ENCODE measurements around the gene FERMT3.

Gene FERMT3

DNA sequence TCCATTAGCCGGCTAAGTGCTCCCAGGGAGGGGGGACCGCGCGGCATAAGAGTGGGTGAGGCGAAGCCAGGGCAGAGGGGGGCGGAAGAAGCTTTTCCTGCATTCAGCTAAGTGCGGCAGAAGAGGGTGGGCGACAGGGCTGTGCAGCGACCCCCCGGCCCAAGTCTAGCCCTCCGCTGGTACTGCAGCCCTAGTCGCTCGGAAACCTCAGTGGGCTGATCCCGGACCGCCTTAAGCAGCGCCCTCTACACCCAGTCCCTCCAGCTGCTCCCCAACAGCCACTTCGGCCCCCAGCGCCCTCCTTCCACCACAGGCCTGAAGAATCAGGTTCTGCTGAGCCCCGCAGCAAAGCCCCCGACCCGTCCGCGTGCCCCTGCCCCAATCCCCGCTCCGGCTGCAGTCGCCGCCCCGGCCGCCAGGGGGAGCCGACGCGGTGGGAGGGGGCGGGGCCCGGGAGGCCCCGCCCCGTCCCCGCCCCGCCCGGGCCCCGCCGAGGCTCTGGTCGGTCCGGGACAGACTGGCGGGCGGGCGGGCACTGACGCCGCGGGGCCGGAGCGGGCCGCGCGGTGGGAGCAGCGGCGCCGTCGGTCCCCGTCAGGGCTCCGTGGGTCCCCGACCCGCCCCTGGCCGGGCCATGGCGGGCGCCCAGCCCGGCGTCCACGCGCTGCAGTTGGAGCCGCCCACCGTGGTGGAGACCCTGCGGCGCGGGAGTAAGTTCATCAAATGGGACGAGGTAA is 44.7 kb downstream of the FERMT3 start, which contains the start of gene PLCB3:
TSS of gene PLCB3 (plus strand) at position 515 of the 737 bp plus-strand sequence. CDS start at position 635, 120 bp downstream.
- DNase-seq, result no peak

- DNase-seq, result no peak
These were observed 45.2 kb downstream of the FERMT3 start for GRCh38 chr11:64251753-64252002.

DNA sequence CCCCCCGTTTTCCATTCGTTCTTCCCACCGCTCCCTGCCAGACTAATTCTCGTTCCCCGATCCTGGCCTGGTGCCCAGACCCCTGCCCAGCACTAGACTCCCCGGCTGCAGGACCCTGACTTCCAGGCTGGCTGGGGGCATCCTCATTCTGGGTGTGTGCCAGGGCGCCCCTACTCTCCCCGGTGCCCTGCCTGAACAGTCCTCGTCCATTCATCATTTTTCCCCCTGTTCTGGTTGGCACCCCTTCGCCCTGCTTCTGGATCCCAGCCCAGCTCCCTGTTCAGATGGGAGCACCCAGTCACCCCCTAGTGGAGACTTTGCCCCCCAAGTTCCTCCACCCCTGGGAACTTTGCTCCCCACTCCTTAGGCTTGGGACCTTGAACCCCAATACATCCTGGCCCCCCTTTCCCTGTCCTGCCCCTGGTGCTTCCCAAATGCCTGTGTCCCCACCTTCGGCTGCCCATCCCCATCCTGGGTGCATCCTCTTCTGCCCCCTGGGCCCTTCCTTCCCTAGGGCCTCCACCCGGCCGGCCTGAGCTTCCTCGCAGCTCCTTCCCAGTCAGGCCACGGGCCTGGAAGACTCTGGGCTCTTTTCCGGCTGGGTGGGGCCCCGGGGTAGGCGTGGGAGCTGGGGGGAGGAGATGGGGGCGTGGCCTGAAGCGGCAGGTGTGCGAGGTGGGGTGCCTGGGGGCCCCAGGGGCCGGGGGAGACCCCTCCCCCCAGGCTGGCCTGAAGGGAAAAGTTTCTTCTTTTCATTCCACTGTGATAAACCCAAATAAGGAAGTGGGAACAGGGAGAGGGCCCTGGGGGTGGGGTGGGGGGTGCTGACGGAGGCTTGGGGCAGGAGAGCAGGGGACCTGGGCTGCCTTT is 45.7 kb downstream of the FERMT3 start:
- no peak for DNase-seq

GRCh38 chr11:64253043-64253442 is 46.5 kb downstream of the FERMT3 start:
- no peak for DNase-seq

- no peak for DNase-seq
These were observed 47.0 kb downstream of the FERMT3 start for GRCh38 chr11:64253481-64253880.

GRCh38 chr11:64254326-64254725 is 47.8 kb downstream of the FERMT3 start:
- DNase-seq, result no peak

GRCh38 chr11:64255135-64256128 is 48.9 kb downstream of the FERMT3 start:
- no peak for DNase-seq

- no peak for DNase-seq
These were observed 49.8 kb downstream of the FERMT3 start for GRCh38 chr11:64256300-64256699.

DNA sequence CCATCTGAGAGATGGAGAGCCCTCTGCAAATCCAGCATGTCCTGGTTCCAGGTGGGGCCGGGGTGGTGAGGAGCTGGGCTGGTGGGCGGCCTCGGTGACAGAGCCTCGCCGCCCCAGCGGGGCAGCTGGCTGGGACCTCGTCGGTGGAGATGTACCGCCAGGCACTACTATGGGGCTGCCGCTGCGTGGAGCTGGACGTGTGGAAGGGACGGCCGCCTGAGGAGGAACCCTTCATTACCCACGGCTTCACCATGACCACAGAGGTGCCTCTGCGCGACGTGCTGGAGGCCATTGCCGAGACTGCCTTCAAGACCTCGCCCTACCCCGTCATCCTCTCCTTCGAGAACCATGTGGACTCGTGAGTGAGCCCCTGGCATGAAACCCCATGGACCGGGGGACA is 51.8 kb downstream of the FERMT3 start:
- no peak for DNase-seq

DNA sequence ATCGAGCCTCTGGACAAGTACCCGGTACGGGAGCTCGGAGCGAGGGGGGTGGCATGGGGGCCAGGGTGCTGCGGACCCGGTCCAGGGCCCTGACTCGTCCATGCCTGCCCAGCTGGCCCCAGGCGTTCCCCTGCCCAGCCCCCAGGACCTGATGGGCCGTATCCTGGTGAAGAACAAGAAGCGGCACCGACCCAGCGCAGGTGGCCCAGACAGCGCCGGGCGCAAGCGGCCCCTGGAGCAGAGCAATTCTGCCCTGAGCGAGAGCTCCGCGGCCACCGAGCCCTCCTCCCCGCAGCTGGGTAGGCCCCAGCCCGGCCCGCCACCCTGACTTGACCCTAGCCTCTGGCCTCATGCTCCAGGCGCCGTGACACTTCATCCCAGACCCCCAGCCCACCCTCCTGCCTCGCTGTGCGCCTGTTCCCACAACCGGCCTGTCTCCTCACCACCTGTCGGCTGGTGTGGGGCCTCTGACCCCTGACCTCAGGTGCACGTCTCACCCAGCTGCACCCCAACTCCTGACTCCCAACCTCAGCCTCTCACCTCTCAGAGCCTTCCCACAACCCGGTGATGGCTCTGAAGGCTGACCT is 52.5 kb downstream of the FERMT3 start:
- no peak for DNase-seq

GRCh38 chr11:64259533-64260067 is 53.1 kb downstream of the FERMT3 start:
- no peak for DNase-seq

DNA sequence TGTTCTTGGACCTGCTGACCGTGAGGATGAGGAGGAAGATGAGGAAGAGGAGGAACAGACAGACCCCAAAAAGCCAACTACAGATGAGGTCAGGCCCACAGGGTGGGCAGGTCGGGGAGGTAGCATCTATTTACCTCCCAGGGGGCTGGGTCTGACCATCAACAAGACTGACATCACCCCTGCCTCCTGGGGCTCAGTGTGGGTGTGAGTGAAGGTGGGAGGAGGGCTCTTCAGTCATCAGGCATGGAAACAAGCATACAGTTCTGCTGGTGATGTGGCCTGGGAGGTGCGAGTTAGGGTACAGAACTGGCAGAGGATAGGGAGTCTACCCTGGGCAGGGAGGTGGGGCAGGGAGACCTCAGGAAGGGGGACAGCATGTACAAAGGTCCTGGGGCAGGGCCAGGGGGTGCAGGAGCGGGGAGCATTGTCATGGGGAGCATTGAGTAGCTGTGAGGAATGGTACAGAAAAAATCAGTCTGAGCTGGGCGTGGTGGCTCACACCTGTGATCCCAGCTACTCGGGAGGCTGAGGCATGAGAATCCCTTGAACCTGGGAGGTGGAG is 53.7 kb downstream of the FERMT3 start:
- DNase-seq, result no peak

GRCh38 chr11:64261556-64262080 is 55.1 kb downstream of the FERMT3 start:
- no peak for DNase-seq

DNA sequence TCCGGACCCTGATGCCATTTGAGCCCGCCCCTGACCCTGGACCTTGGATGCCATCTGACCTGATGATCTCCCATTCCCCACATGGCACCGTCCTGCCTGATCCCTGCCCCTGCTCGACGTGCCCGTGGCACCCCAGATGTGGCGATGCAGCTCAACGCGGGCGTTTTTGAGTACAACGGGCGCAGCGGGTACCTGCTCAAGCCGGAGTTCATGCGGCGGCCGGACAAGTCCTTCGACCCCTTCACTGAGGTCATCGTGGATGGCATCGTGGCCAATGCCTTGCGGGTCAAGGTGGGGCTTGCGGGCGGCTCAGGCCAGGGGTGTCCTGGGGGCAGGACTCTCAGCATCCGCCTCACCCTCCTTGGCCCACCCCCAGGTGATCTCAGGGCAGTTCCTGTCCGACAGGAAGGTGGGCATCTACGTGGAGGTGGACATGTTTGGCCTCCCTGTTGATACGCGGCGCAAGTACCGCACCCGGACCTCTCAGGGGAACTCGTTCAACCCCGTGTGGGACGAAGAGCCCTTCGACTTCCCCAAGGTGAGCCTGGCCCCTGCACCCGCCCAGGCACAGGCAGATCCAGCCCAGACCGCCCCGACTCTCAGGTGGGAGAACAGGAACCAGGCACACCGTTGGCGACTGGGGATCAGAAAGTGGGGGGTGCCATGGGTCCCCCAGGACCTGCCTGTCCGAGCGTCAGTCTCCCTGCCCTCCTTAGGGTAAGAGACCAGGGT is 55.9 kb downstream of the FERMT3 start:
- no peak for DNase-seq

- no peak for DNase-seq
These were observed 56.8 kb downstream of the FERMT3 start for GRCh38 chr11:64263021-64263946.

DNA sequence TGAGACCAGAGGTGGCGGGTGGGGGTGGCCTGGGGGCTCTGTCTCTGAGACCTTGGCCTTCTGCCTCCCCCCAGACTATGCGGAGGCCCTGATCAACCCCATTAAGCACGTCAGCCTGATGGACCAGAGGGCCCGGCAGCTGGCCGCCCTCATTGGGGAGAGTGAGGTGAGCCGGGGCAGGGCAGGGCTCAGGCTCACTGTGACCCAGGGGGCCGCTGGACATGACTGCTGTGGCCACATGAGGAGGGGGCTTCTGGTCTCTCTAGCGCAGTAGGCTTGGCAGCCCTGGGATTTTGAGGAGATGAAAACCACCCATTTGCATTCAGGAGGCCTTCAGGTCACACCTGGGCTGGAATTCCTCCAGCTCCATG is 57.4 kb downstream of the FERMT3 start:
- no peak for DNase-seq

DNA sequence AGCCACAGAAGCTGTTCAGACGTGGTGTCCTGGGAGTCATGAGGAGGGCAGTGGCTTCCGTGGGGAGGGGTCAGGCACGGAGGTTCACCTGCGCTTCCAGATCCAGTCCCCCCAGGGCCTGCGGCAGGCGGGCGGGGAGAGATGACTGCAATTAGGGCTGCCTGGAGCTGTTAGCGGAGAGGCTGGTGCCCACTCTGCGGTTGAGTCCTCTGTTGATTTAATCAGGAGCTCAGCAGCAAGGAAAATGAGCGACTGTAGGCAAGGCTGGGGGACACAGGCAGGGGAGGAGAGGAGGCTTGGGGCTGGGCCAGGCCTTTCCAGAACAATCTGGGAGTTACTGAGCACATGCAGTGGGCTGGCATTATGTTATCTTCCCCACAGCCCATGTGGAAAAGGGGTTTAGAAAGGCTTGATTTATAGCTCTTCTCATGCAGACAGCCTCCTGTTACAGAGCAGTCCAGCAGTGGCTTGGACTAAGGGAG is 57.9 kb downstream of the FERMT3 start:
- DNase-seq, result no peak

DNA sequence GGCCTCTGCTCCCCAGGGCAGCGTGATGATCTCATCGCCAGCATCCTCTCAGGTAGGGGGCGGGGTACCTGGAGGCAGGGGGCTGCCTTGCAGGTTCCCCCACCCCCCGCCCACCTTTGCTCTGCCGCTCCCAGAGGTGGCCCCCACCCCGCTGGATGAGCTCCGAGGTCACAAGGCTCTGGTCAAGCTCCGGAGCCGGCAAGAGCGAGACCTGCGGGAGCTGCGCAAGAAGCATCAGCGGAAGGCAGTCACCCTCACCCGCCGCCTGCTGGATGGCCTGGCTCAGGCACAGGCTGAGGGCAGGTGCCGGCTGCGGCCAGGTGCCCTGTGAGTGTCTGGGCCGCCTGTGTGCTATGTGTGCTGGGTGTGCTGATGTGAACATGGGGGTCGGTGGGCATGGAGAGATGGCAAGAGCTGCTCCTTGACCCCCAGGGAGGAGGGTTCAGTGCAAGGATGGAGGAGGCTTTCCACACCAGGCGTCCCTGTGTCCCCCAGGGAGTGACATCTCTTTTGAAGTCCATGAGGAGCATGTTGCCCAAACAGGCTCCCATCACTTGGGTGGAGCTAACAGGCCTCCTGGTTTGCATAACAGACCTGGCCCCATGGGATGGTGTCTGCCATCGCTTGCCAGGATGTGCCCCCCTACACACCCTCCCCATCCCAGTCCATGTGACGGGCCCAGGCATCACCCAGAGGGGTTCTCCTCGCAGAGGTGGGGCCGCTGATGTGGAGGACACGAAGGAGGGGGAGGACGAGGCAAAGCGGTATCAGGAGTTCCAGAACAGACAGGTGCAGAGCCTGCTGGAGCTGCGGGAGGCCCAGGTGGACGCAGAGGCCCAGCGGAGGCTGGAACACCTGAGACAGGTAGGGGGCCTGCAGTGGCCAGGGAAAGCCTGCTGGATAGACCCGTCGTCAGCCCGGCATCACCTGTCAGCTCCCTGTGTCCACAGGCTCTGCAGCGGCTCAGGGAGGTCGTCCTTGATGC is 58.9 kb downstream of the FERMT3 start:
- no peak for DNase-seq

DNA sequence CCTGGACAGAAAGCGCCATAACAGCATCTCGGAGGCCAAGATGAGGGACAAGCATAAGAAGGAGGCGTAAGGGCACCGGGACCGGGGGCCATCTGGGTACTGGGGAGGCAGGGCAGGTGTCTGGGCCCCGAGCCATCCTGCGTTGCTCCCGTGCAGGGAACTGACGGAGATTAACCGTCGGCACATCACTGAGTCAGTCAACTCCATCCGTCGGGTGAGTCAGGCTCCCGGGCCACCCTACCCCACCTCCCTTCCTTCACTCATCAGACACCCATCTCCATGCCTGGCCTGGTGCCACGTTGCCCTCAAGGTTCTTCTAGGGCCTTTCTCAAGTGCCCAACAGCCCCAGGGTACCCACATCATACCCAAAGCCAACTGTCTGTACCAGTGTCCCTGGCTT is 59.8 kb downstream of the FERMT3 start:
- no peak for DNase-seq

All from GDM1 (cell line).